Measurements from ENCODE around the gene KLC4.

KLC4 gene

GRCh38 chr6:43122146-43122545 lies 62.7 kb downstream of the KLC4 start:
- Histone ChIP-seq H3K4me1 (ENCODE audit: insufficient read depth, insufficient read length) (peaks cover 18% of the 10 kb centered on the region), H3K36me3 (ENCODE audit: insufficient read depth, insufficient read length, low read length) (peaks cover 3% of the 10 kb centered on the region), H3K4me3 (ENCODE audit: insufficient read length, low read depth) (no peak overlapping the region), H3K9ac (ENCODE audit: insufficient read length, low read depth) (no peak overlapping the region), H3K9me3 (ENCODE audit: insufficient read depth, low read length) (no peaks in the 10 kb centered on the region), H3K27me3 (ENCODE audit: insufficient read depth, insufficient read length) (no peaks in the 10 kb centered on the region)
- TF ChIP-seq ZNF274 (IDR thresholded peaks at IDR 0.05; ENCODE audit: low read depth, low read length) (no peak), YY1 (IDR thresholded peaks at IDR 0.05; ENCODE audit: insufficient read depth, insufficient read length) (no peak), SUZ12 (IDR thresholded peaks at IDR 0.05; ENCODE audit: extremely low read depth, insufficient read depth, insufficient read length) (no peak)
- DNase-seq (ENCODE audit: low read depth, low spot score), result no peak

GRCh38 chr6:43123461-43124314 lies 64.3 kb downstream of the KLC4 start:
- no peak for TF ChIP-seq ZNF274 (IDR thresholded peaks at IDR 0.05; ENCODE audit: low read depth, low read length)
- TF ChIP-seq YY1 (IDR thresholded peaks at IDR 0.05; ENCODE audit: insufficient read depth, insufficient read length), result no peak
- no peak for TF ChIP-seq SUZ12 (IDR thresholded peaks at IDR 0.05; ENCODE audit: extremely low read depth, insufficient read depth, insufficient read length)
- H3K4me3 ChIP-seq (ENCODE audit: insufficient read length, low read depth), result no peak overlapping the region

GRCh38 chr6:43124481-43124880 lies 65.0 kb downstream of the KLC4 start:
- Histone ChIP-seq H3K9ac (ENCODE audit: insufficient read length, low read depth) (no peak overlapping the region), H3K36me3 (ENCODE audit: insufficient read depth, insufficient read length, low read length) (peaks cover 6% of the 10 kb centered on the region), H3K9me3 (ENCODE audit: insufficient read depth, low read length) (no peaks in the 10 kb centered on the region), H3K4me1 (ENCODE audit: insufficient read depth, insufficient read length) (peaks cover 24% of the 10 kb centered on the region), H3K27me3 (ENCODE audit: insufficient read depth, insufficient read length) (no peaks in the 10 kb centered on the region), H3K4me3 (ENCODE audit: insufficient read length, low read depth) (no peak overlapping the region)
- DNase-seq (ENCODE audit: low read depth, low spot score), result no peak
- TF ChIP-seq YY1 (IDR thresholded peaks at IDR 0.05; ENCODE audit: insufficient read depth, insufficient read length) (no peak), ZNF274 (IDR thresholded peaks at IDR 0.05; ENCODE audit: low read depth, low read length) (no peak), SUZ12 (IDR thresholded peaks at IDR 0.05; ENCODE audit: extremely low read depth, insufficient read depth, insufficient read length) (no peak)

More at GRCh38 chr6:43123461-43124314, 64.3 kb downstream of the KLC4 start:
- Histone ChIP-seq H3K4me1 (ENCODE audit: insufficient read depth, insufficient read length) (peaks cover 21% of the 10 kb centered on the region), H3K36me3 (ENCODE audit: insufficient read depth, insufficient read length, low read length) (no peaks in the 10 kb centered on the region), H3K9me3 (ENCODE audit: insufficient read depth, low read length) (no peaks in the 10 kb centered on the region), H3K27me3 (ENCODE audit: insufficient read depth, insufficient read length) (no peaks in the 10 kb centered on the region), H3K9ac (ENCODE audit: insufficient read length, low read depth) (peak overlapping the region; percentile 42)
- DNase-seq (ENCODE audit: low read depth, low spot score), result no peak
